Activated naive CD8-positive, alpha-beta T cell treated with anti-CD3 and anti-CD28 coated beads for 36 hours (primary cell): ENCODE data around the gene AGPAT3. TPM values are rescaled to one million over a fixed set of nuclear protein-coding genes. Genes with fewer than 3 reads are reported as not detected.

Experiments
- DNase-seq: peaks from one replicate; pipeline ENCODE4 v3.0.0; 2021
- H3K27ac Mint-ChIP-seq: one replicate; pipeline ENCODE4 v1.8.0; 2022; ENCODE audit warnings: mild to moderate bottlenecking, moderate library complexity, mixed read lengths
- H3K27me3 Mint-ChIP-seq: one replicate; pipeline ENCODE4 v1.8.0; 2022; ENCODE audit warnings: mild to moderate bottlenecking, mixed read lengths
- H3K36me3 Mint-ChIP-seq: one replicate; pipeline ENCODE4 v1.8.0; 2021; ENCODE audit warnings: mild to moderate bottlenecking, mixed read lengths
- H3K4me1 Mint-ChIP-seq: one replicate; pipeline ENCODE4 v1.8.0; 2021; ENCODE audit warnings: mixed read lengths
- H3K4me3 Mint-ChIP-seq: one replicate; pipeline ENCODE4 v1.8.0; 2022; ENCODE audit warnings: mild to moderate bottlenecking, moderate library complexity, mixed read lengths
- H3K9me3 Mint-ChIP-seq: one replicate; pipeline ENCODE4 v1.8.0; 2022; ENCODE audit warnings: mixed read lengths
- total RNA-seq, 2 experiments: library from RNA; stranded (reverse); gene quantifications; one replicate each; pipeline ENCODE4 v1.2.3, GENCODE V29; 2021

AGPAT3 gene
- total RNA-seq, 2 experiments from 2014 or later, result 61.2 to 66.0 TPM

DNA sequence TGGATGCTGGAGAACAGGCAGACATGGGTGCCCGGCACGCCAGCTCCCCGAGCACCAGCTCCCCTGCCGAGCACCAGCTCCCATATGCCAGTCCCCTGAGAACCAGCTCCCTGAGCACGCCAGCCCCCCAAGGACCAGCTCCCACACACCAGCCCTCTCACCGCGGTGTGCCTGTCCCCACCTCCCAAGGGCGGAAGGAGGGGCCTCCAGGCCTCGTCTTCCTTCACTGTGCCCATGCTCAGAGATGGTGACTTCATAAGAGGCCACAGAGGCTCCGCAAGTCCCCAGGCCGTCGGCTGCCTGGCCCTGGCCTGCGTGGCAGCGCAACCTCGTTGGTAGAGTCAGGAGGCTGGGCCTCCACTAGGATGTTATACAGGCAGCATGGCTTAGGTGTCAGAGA is 69.1 kb downstream of the AGPAT3 start:
- Mint-ChIP-seq H3K36me3 (peaks cover 3% of the 10 kb centered on the region), H3K4me1 (peaks cover 19% of the 10 kb centered on the region), H3K4me3 (no peak overlapping the region), H3K27me3 (no peaks in the 10 kb centered on the region), H3K9me3 (no peaks in the 10 kb centered on the region), H3K27ac (no peak overlapping the region)
- no peak for DNase-seq

DNA sequence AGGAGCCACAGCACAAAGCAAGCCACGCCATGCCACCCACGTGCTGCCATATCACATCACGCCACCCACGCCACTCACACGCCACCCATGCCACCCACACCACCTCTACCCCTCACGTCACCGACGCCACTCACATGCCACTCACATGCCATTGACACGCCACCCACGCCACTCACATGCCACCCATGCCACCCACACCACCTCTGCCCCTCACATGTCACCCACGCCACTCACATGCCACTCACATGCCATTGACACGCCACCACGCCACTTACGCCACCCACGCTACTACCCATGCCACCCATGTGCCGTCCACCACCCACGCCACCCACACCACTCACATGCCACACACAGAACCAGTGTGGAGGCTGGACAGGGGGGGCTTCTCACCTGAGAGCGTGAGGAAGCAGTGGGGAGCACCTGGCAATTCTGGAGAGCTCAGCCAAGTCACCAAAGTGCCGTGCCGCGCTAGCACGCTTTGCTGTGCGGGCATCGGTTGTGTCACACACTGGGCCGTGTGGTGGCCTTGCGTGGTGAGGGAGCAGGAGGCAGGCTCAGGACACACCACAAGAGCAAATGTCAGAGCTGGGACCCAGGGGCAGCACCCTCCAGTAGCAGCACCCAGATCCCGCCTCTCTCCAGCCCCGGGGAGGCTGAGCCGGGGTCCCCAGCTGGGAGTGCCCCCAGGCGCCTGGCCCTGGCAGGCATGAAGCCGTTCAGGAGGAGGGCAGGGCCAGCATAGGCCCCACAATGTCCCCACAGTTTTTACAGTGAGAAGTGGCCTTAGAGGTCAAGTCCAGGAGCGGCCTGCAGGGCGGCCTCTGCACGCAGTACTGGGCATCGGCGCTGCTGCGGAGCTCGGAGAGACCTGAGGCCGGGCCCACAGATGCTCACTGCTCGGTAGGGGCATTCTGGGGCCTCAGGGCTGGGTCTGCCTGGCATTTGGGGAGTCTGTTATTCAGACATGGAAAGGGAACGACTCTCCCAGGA is 70.0 kb downstream of the AGPAT3 start:
- DNase-seq, result no peak
- H3K9me3 Mint-ChIP-seq, result no peaks in the 10 kb centered on the region
- no peaks in the 10 kb centered on the region for H3K27me3 Mint-ChIP-seq
- H3K27ac Mint-ChIP-seq, result no peak overlapping the region
- H3K4me1 Mint-ChIP-seq, result peaks cover 21% of the 10 kb centered on the region
- H3K4me3 Mint-ChIP-seq, result no peak overlapping the region
- peaks cover 3% of the 10 kb centered on the region for H3K36me3 Mint-ChIP-seq

DNA sequence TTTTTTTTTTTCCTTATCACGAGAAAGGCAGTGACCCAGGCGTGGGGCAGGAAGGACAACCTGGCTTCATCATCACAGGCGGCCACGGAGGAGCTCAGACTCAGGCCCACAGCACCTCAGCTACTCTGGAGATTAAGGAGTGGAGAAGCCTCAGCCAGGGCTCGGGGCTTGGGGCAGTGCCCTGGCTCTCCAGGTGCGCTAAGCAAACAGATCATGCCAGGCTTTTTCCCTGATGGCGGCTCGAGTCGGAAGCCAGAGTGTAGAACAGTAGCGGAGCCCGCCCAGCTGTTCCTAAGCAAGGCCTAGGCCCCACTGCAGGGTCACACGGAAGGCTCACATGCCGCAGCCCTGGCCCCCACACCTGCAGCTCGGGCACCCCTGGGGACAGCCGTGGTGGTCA is 70.7 kb downstream of the AGPAT3 start:
- Mint-ChIP-seq H3K27ac (no peak overlapping the region), H3K4me1 (peaks cover 21% of the 10 kb centered on the region), H3K36me3 (peaks cover 3% of the 10 kb centered on the region), H3K9me3 (no peaks in the 10 kb centered on the region), H3K27me3 (no peaks in the 10 kb centered on the region), H3K4me3 (no peak overlapping the region)
- DNase-seq, result no peak

- Mint-ChIP-seq H3K27ac (no peak overlapping the region), H3K4me3 (no peak overlapping the region), H3K4me1 (peaks cover 21% of the 10 kb centered on the region), H3K9me3 (no peaks in the 10 kb centered on the region), H3K36me3 (peaks cover 3% of the 10 kb centered on the region), H3K27me3 (no peaks in the 10 kb centered on the region)
- DNase-seq, result no peak
Measured at GRCh38 chr21:43936247-43936967, 71.4 kb downstream of the AGPAT3 start.

- no peaks in the 10 kb centered on the region for H3K9me3 Mint-ChIP-seq
- no peak overlapping the region for H3K27ac Mint-ChIP-seq
- no peaks in the 10 kb centered on the region for H3K27me3 Mint-ChIP-seq
- DNase-seq, result no peak
- H3K4me1 Mint-ChIP-seq, result peaks cover 21% of the 10 kb centered on the region
- H3K4me3 Mint-ChIP-seq, result no peak overlapping the region
- H3K36me3 Mint-ChIP-seq, result peaks cover 3% of the 10 kb centered on the region
Measured at GRCh38 chr21:43937051-43937832, 72.2 kb downstream of the AGPAT3 start.

DNA sequence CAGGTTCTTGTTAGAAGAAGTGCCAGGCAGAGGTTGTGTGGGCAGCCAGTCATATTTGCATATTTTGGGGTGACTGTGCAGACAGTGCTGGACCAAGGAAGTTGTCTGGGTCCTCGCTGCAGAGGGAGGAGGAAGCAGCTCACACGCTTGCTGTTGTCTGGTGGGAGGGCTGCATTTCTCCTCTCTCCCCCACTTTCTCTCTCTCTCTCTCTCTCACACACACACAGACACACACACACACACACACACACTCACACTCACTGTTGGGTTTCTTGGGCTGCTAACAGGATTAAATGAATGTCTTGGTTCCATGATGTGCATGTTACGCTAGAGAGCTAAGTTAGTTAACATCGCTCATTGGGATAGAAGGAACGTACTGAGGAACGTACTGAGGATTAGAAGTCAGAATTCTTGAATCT is 72.9 kb downstream of the AGPAT3 start:
- DNase-seq, result no peak
- no peaks in the 10 kb centered on the region for H3K9me3 Mint-ChIP-seq
- H3K27ac Mint-ChIP-seq, result peak overlapping the region; percentile 39
- no peak overlapping the region for H3K4me3 Mint-ChIP-seq
- no peaks in the 10 kb centered on the region for H3K27me3 Mint-ChIP-seq
- peaks cover 3% of the 10 kb centered on the region for H3K36me3 Mint-ChIP-seq
- peaks cover 20% of the 10 kb centered on the region for H3K4me1 Mint-ChIP-seq

- Mint-ChIP-seq H3K36me3 (no peaks in the 10 kb centered on the region), H3K4me1 (peaks cover 20% of the 10 kb centered on the region)
Measured at GRCh38 chr21:43938751-43939442, 73.9 kb downstream of the AGPAT3 start.

GRCh38 chr21:43939443-43940328 is 74.7 kb downstream of the AGPAT3 start:
- no peak for DNase-seq
- Mint-ChIP-seq H3K27me3 (no peaks in the 10 kb centered on the region), H3K4me1 (peaks cover 20% of the 10 kb centered on the region), H3K4me3 (no peak overlapping the region), H3K36me3 (no peaks in the 10 kb centered on the region), H3K27ac (no peak overlapping the region), H3K9me3 (no peaks in the 10 kb centered on the region)

More at GRCh38 chr21:43938751-43939442, 73.9 kb downstream of the AGPAT3 start:
- Mint-ChIP-seq H3K27me3 (no peaks in the 10 kb centered on the region), H3K4me3 (peak overlapping the region; percentile 80), H3K9me3 (no peaks in the 10 kb centered on the region), H3K27ac (peak overlapping the region; percentile 72)
- DNase-seq, result peak; percentile 89

DNA sequence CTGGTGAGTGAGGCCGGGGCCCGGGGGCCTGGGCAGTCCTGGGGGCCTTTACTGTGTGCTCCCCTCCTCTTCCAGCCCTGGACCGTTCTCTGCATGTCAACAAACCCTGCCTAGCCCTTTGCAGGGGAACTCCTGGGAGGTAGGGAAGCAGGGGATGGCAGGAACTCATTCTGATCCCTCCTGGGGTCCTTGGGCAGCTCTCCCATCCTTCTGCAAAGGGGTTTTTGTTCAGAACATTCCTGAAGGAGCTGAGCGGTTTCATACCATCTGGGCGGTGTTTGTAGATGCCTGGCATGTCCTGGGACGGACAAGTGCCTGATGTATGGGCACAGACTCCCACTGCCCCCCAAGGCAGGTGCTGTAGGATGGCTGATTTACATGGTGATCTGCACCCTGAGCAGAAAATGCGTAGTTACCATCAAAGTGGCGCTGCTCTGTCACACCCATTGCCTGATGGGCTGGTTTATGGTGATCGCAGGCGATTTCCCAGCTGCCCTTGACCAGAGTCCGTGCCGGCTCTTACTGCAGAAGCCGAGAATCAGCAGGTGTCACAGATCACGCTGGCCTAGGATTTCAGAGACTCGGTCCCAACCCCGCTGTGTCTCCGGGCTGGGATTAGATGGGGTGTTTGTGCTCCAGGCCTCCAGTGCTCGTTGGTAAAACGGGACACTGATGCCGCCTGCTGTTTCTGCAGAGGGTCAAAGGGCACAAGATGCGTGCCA is 75.5 kb downstream of the AGPAT3 start:
- Mint-ChIP-seq H3K4me1 (peaks cover 20% of the 10 kb centered on the region), H3K27ac (no peak overlapping the region), H3K27me3 (no peaks in the 10 kb centered on the region), H3K4me3 (no peak overlapping the region), H3K9me3 (no peaks in the 10 kb centered on the region), H3K36me3 (no peaks in the 10 kb centered on the region)
- no peak for DNase-seq

DNA sequence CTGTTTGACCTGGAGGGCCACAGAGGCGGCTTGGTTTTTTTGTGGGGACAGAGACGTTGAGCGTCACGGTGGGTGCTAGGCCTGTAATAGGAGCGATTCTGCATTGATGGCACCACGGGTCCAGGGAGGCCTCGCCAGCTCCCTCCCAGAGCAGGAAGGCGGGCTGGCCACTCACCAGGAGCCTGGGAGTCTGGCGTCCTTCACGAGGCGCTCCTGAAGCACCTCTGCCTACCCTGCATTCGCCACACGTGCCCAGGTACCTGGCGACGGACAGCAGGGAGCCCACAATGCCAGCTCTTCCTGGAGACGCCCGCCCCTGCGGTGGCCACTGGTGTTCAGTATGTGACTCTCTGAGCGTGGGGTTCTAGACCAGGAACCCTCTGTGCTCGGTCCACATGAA is 77.2 kb downstream of the AGPAT3 start:
- H3K4me3 Mint-ChIP-seq, result no peak overlapping the region
- H3K4me1 Mint-ChIP-seq, result peaks cover 20% of the 10 kb centered on the region
- H3K36me3 Mint-ChIP-seq, result peaks cover 7% of the 10 kb centered on the region
- no peaks in the 10 kb centered on the region for H3K27me3 Mint-ChIP-seq
- DNase-seq, result no peak
- no peak overlapping the region for H3K27ac Mint-ChIP-seq
- H3K9me3 Mint-ChIP-seq, result no peaks in the 10 kb centered on the region

DNA sequence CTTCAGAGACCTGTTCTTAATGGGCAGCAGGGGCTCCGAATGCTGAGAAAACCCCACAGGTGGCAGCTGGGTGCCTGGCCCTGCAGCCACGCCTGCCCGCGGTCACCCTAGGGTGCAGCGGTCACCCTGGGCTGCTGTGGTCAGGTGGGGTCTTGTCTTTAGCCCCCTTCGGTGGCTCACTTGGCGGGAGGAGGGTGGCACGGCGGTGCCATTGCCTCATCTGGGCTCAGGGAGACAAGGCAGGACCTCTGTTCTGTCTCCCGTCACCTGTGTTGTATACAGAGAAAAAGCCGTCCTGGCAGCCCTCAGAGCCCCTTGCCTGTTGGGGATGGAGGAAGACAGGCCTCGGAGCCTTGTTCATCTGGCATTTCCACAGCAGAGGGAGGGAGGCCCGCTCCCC is 77.6 kb downstream of the AGPAT3 start:
- DNase-seq, result no peak
- no peak overlapping the region for H3K27ac Mint-ChIP-seq
- peaks cover 10% of the 10 kb centered on the region for H3K36me3 Mint-ChIP-seq
- no peaks in the 10 kb centered on the region for H3K27me3 Mint-ChIP-seq
- no peak overlapping the region for H3K4me3 Mint-ChIP-seq
- H3K9me3 Mint-ChIP-seq, result no peaks in the 10 kb centered on the region
- peaks cover 16% of the 10 kb centered on the region for H3K4me1 Mint-ChIP-seq

- DNase-seq, result no peak
- Mint-ChIP-seq H3K4me3 (no peak overlapping the region), H3K36me3 (peaks cover 18% of the 10 kb centered on the region), H3K4me1 (peaks cover 9% of the 10 kb centered on the region), H3K27ac (no peak overlapping the region), H3K9me3 (peaks cover 8% of the 10 kb centered on the region), H3K27me3 (no peaks in the 10 kb centered on the region)
Measured at GRCh38 chr21:43943512-43944077, 78.6 kb downstream of the AGPAT3 start.

DNA sequence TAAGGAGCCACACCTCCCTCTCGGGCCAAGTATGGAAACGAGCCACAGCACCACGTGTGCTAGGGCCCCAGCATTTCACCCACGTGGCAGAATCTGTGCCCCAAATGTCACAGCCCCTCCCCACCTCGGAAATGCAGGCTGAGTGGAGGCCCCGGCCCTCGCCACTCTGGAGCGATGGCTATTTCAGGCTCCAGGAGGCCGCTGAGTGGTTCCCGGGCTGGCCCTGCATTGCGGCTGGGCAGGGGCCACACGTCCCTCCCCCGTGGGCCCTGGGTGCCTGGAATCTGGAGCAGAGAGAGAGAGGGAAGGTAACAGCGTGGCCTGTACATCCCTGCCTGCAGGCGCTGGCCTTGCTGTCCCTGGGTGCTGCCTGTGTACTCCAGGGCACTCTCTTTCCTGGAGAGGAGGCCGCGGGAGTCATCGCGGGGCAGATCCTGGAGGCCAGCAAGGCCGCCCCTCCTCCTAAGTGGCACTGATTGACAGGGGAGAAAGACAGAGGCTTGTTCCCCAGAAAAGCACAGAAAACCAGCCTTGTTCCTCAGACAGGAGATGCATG is 79.1 kb downstream of the AGPAT3 start:
- peaks cover 12% of the 10 kb centered on the region for H3K9me3 Mint-ChIP-seq
- peaks cover 24% of the 10 kb centered on the region for H3K36me3 Mint-ChIP-seq
- H3K4me3 Mint-ChIP-seq, result no peak overlapping the region
- DNase-seq, result no peak
- peaks cover 5% of the 10 kb centered on the region for H3K4me1 Mint-ChIP-seq
- no peak overlapping the region for H3K27ac Mint-ChIP-seq
- H3K27me3 Mint-ChIP-seq, result no peaks in the 10 kb centered on the region
